Measurements from ENCODE around the gene EPRS1. TPM values are rescaled to one million over a fixed set of nuclear protein-coding genes. Genes with fewer than 3 reads are reported as not detected.

EPRS1 gene
- total and polyA plus RNA-seq, 9 of the 15 experiments (the other 6 are each of a cell fraction or from before 2014, with no cell fraction given): 129 to 291 (median 248) TPM

GRCh38 chr1:220089650-220090556 is 43.6 kb upstream of the EPRS1 start, which contains the start of gene BPNT1 (continued):
- TF ChIP-seq PREB (CRISPR knock-in tag; IDR thresholded peaks at IDR 0.05) (no peak), ZSCAN29 (IDR thresholded peaks at IDR 0.05) (no peak), NFE2 (IDR thresholded peaks at IDR 0.05; ENCODE audit: low read depth) (peak; percentile 69), CC2D1A (IDR thresholded peaks at IDR 0.05) (no peak), XRCC3 (IDR thresholded peaks at IDR 0.05) (no peak), SMAD4 (CRISPR knock-in tag; conservative IDR thresholded peaks at IDR 0.05) (peak; percentile 22; the same call in 1 of the 2 replicates), FOXP4 (CRISPR knock-in tag; IDR thresholded peaks at IDR 0.05; ENCODE audit: borderline replicate concordance) (no peak), ELK1 (CRISPR knock-in tag; IDR thresholded peaks at IDR 0.05) (no peak), GTF2F1 (IDR thresholded peaks at IDR 0.05; ENCODE audit: low read depth, low read length) (no peak), HINFP (tag; conservative IDR thresholded peaks at IDR 0.05; ENCODE audit: low read depth) (peak; percentile 67)
